HepG2 (cell line): ENCODE measurements around the gene MTFR1L.

ENCODE experiments used
- EP300 ChIP-seq, 3 experiments: sonication (generic) in 1 of 3; formaldehyde crosslinking in 1 of 3; IDR thresholded peaks; 2 replicates each; pipeline versions ENCODE4 v1.5.1 to v1.6.1; 2011 to 2020; ENCODE audit warnings: low read depth in 2 of 3, low read length in 2 of 3, borderline replicate concordance in 1 of 3, improper control_type of control experiment in 1 of 3, mild to moderate bottlenecking in 1 of 3, missing genetic modification reagents in 1 of 3, moderate library complexity in 1 of 3
- HDAC2 ChIP-seq: sonication (generic); formaldehyde crosslinking; IDR thresholded peaks from 2 replicates; pipeline ENCODE4 v1.4.0; 2020; ENCODE audit warnings: missing genetic modification reagents
- HNF4A ChIP-seq: sonication (generic); formaldehyde crosslinking; IDR thresholded peaks from 2 replicates; pipeline ENCODE4 v1.4.0; 2020; ENCODE audit warnings: missing genetic modification reagents
- IRF2 ChIP-seq: IDR thresholded peaks from 2 replicates; pipeline ENCODE4 v1.6.1; 2018; ENCODE audit warnings: missing genetic modification reagents, missing compliant biosample characterization
- MEIS2 ChIP-seq: sonication (generic); formaldehyde crosslinking; IDR thresholded peaks from 2 replicates; pipeline ENCODE4 v1.9.0; 2021; ENCODE audit warnings: mild to moderate bottlenecking, missing genetic modification reagents
- NFAT5 ChIP-seq: sonication (generic); formaldehyde crosslinking; IDR thresholded peaks from 2 replicates; pipeline ENCODE4 v1.4.0; 2020; ENCODE audit warnings: missing genetic modification reagents
- REST ChIP-seq, 2 experiments: IDR thresholded peaks; 2 replicates each; pipeline ENCODE4 v1.6.1; 2011 to 2012; ENCODE audit warnings: low read length in 2 of 2, borderline replicate concordance in 1 of 2, low read depth in 1 of 2, mild to moderate bottlenecking in 1 of 2, moderate library complexity in 1 of 2
- ZNF644 ChIP-seq: IDR thresholded peaks from 2 replicates; pipeline ENCODE4 v1.6.1; 2016; ENCODE audit warnings: low read depth
- ZNF772 ChIP-seq: sonication (generic); formaldehyde crosslinking; IDR thresholded peaks from 2 replicates; pipeline ENCODE4 v1.5.0; 2020; ENCODE audit warnings: mild to moderate bottlenecking, missing genetic modification reagents

- TF ChIP-seq EP300 (IDR thresholded peaks at IDR 0.05; ENCODE audit: low read depth in 2 of 2, low read length in 2 of 2) = no peak
- TF ChIP-seq EP300 (CRISPR knock-in tag; IDR thresholded peaks at IDR 0.05; ENCODE audit: borderline replicate concordance) = no peak
- TF ChIP-seq HNF4A (CRISPR knock-in tag) = no peak
- no peak for TF ChIP-seq HDAC2 (CRISPR knock-in tag)
- no peak for TF ChIP-seq ZNF644 (CRISPR knock-in tag)
- TF ChIP-seq MEIS2 (CRISPR knock-in tag) = no peak
- TF ChIP-seq IRF2 (CRISPR knock-in tag) = no peak
- no peak for TF ChIP-seq NFAT5
- no peak for TF ChIP-seq ZNF772 (CRISPR knock-in tag)
- TF ChIP-seq REST (IDR thresholded peaks at IDR 0.05; ENCODE audit: borderline replicate concordance in 1 of 2, low read depth in 1 of 2, low read length in 2 of 2) = no peak
These were observed 57.4 kb downstream of the MTFR1L start for GRCh38 chr1:25877155-25877554.
